GM12878 (cell line): Measurements from ENCODE around the gene CHDH.

Source experiments
- CTCF ChIP-seq, 3 experiments: IDR thresholded peaks in 2 of 3; conservative IDR thresholded peaks in 1 of 3; 2 replicates each; pipeline ENCODE4 v1.5.1; 2011; ENCODE audit warnings: low read depth in 3 of 3, low read length in 3 of 3, mild to moderate bottlenecking in 3 of 3, control low read depth in 2 of 3, moderate library complexity in 2 of 3, inconsistent platforms in 1 of 3, mixed read lengths in 1 of 3; ENCODE audit not compliant: control insufficient read depth in 2 of 3, insufficient read depth in 1 of 3; ENCODE audit errors: extremely low read depth in 1 of 3
- EZH2 ChIP-seq: IDR thresholded peaks from 2 replicates; pipeline ENCODE4 v1.6.1; 2012; ENCODE audit warnings: low read depth, mild to moderate bottlenecking, control low read depth, inconsistent platforms, low read length, borderline replicate concordance; ENCODE audit not compliant: control insufficient read depth
- JUNB ChIP-seq: IDR thresholded peaks from 2 replicates; pipeline ENCODE4 v1.6.1; 2016; ENCODE audit warnings: antibody characterized with exemption, mild to moderate bottlenecking
- MYC ChIP-seq: IDR thresholded peaks from 2 replicates; pipeline ENCODE4 v1.6.1; 2011; ENCODE audit warnings: mild to moderate bottlenecking, low read length, moderate library complexity, inconsistent platforms; ENCODE audit not compliant: insufficient read depth, insufficient replicate concordance, insufficient read length, severe bottlenecking
- POLR2AphosphoS5 ChIP-seq: IDR thresholded peaks from 2 replicates; pipeline ENCODE4 v1.6.1; 2011; ENCODE audit warnings: mild to moderate bottlenecking, low read length, inconsistent platforms
- SIX5 ChIP-seq: IDR thresholded peaks from 2 replicates; pipeline ENCODE4 v1.6.1; 2011; ENCODE audit warnings: mild to moderate bottlenecking, low read depth, low read length, moderate library complexity; ENCODE audit not compliant: severe bottlenecking
- SP1 ChIP-seq: IDR thresholded peaks from one replicate; pipeline ENCODE4 v1.6.1; 2011; ENCODE audit warnings: low read depth, low read length
- TAF1 ChIP-seq: IDR thresholded peaks from 2 replicates; pipeline ENCODE4 v1.6.1; 2011; ENCODE audit warnings: mild to moderate bottlenecking, low read depth, low read length, borderline replicate concordance
- ZBTB33 ChIP-seq: fragments of 450-650 bp; IDR thresholded peaks from 2 replicates; pipeline ENCODE4 v1.6.1; 2017; ENCODE audit warnings: mild to moderate bottlenecking
- TF ChIP-seq, protein P1 (sequence below): IDR thresholded peaks from 2 replicates; pipeline ENCODE4 v1.6.1; 2011; ENCODE audit warnings: low read depth, low read length, improper control_type of control experiment, borderline replicate concordance
- TF ChIP-seq, protein P2 (sequence below): IDR thresholded peaks from 2 replicates; pipeline ENCODE4 v1.6.1; 2012; ENCODE audit warnings: low read length, inconsistent platforms

GRCh38 chr3:53768478-53769459 lies 77.5 kb downstream of the CHDH start:
- TF ChIP-seq, protein P1, sequence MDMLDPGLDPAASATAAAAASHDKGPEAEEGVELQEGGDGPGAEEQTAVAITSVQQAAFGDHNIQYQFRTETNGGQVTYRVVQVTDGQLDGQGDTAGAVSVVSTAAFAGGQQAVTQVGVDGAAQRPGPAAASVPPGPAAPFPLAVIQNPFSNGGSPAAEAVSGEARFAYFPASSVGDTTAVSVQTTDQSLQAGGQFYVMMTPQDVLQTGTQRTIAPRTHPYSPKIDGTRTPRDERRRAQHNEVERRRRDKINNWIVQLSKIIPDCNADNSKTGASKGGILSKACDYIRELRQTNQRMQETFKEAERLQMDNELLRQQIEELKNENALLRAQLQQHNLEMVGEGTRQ: no peak
- TF ChIP-seq JUNB (no peak), CTCF (IDR thresholded peaks at IDR 0.05 in 2 of 3, conservative IDR thresholded peaks at IDR 0.05 in 1 of 3; ENCODE audit: control insufficient read depth in 2 of 3, extremely low read depth in 1 of 3, insufficient read depth in 1 of 3, low read depth in 3 of 3, low read length in 3 of 3) (no peak), POLR2AphosphoS5 (no peak), TAF1 (no peak), MYC (no peak), EZH2 (no peak), SIX5 (no peak), SP1 (no peak), ZBTB33 (no peak)
- TF ChIP-seq, protein P2, sequence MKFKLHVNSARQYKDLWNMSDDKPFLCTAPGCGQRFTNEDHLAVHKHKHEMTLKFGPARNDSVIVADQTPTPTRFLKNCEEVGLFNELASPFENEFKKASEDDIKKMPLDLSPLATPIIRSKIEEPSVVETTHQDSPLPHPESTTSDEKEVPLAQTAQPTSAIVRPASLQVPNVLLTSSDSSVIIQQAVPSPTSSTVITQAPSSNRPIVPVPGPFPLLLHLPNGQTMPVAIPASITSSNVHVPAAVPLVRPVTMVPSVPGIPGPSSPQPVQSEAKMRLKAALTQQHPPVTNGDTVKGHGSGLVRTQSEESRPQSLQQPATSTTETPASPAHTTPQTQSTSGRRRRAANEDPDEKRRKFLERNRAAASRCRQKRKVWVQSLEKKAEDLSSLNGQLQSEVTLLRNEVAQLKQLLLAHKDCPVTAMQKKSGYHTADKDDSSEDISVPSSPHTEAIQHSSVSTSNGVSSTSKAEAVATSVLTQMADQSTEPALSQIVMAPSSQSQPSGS: no peak
